BLaER1 treated with 17β-estradiol and CSF1 and Interleukin-3, amounts not matched to agents 10 nM and 100 nM (cell line): ENCODE results near the gene CYB5R3.

Experiments
- H3K27ac ChIP-seq, 11 experiments: shearing (Covaris generic); formaldehyde crosslinking; 2 replicates each; pipeline ENCODE4 v1.8.1; 2022
- H3K27me3 ChIP-seq, 11 experiments: shearing (Covaris generic); formaldehyde crosslinking; 2 replicates each; pipeline ENCODE4 v1.8.1; 2022
- H3K36me3 ChIP-seq, 11 experiments: shearing (Covaris generic); formaldehyde crosslinking; 2 replicates each; pipeline ENCODE4 v1.8.1; 2022
- H3K4me1 ChIP-seq, 10 experiments: shearing (Covaris generic); formaldehyde crosslinking; 2 replicates each; pipeline ENCODE4 v1.8.1; 2022
- H3K4me2 ChIP-seq, 11 experiments: shearing (Covaris generic); formaldehyde crosslinking; 2 replicates each; pipeline ENCODE4 v1.8.1; 2022
- H3K4me3 ChIP-seq, 10 experiments: shearing (Covaris generic); formaldehyde crosslinking; 2 replicates each; pipeline ENCODE4 v1.8.1; 2022
- H3K9ac ChIP-seq, 11 experiments: shearing (Covaris generic); formaldehyde crosslinking; 2 replicates each; pipeline ENCODE4 v1.8.1; 2022
- H3K9me3 ChIP-seq, 11 experiments: shearing (Covaris generic); formaldehyde crosslinking; replicated peaks in 1 of 11; 2 replicates each; pipeline ENCODE4 v1.8.1; 2022
- H4K20me1 ChIP-seq, 11 experiments: shearing (Covaris generic); formaldehyde crosslinking; 2 replicates each; pipeline ENCODE4 v1.8.1; 2022
- Cebpa-rat ChIP-seq, 11 experiments: shearing (Covaris generic); IDR thresholded peaks; 2 replicates each; pipeline ENCODE4 v1.8.1; 2022

CYB5R3 gene

DNA sequence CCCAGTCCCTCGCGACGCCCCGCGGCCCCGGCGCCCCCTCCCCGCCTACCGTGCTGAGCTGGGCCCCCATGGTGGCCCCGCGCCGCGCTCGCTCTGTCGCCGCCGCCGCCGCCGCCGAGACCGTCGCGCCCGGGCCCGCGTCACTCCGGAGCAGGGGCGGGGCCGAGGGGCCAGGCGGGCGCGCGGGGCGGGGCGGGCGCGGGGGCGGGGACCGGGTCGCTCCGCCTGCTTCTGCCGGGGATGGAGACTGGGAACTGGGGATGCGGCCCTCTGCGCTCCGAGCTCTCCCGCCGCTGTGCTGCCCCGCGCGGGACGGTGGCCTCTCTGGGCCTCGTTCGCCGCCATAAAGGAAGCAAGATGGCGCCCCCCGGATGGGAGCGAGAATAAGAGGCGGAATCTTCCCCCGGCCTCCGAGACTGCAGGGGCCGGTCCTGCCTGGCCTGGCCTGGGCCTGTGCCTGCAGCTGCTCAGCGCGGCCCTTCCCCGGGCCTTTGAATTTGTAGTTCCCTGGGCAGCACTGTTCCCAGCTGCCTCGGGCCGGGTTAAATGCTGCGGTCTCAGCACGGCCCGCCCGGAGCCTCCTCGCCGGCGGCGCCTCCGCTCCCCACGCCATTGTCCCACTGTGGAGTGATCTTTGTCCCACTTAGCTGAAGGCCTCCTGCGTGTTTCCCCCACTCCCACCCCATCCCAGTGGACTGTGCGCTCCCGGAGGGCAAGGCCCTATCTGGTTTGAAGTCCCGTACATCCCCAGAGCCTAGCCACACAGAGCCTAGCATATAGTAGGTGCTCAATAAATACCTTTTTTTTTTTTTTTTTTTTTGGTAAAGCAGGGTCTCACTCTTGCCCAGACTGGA lies at the start of gene CYB5R3:
Gene CYB5R3, minus strand, starts transcription at position 147 of the 854 bp plus-strand sequence. Its CDS starts 77 bp downstream, at position 70.
- no peak for TF ChIP-seq Cebpa-rat (IDR thresholded peaks at IDR 0.05)
- H3K4me3 ChIP-seq = peak within 1 kb of the TSS; percentile 88 to 97 (median 90)
- peak within 1 kb of the TSS; percentile 68 to 94 (median 89) for H3K27ac ChIP-seq
- H3K9ac ChIP-seq = peak within 1 kb of the TSS; percentile 86 to 93 (median 90)
- H3K36me3 ChIP-seq = no peaks in the 10 kb centered on the region
- no peaks in the 10 kb centered on the region for H3K9me3 ChIP-seq
- H3K27me3 ChIP-seq = no peaks in the 10 kb centered on the region
- H4K20me1 ChIP-seq = peaks cover 39 to 45% (median 44%) of the 10 kb centered on the region in 11 experiments; a peak in 21 of 22 replicates
- H3K4me1 ChIP-seq = peaks cover 43 to 57% (median 49%) of the 10 kb centered on the region in 10 experiments
- H3K4me2 ChIP-seq = peak within 1 kb of the TSS; percentile 86 to 99 (median 96)

DNA sequence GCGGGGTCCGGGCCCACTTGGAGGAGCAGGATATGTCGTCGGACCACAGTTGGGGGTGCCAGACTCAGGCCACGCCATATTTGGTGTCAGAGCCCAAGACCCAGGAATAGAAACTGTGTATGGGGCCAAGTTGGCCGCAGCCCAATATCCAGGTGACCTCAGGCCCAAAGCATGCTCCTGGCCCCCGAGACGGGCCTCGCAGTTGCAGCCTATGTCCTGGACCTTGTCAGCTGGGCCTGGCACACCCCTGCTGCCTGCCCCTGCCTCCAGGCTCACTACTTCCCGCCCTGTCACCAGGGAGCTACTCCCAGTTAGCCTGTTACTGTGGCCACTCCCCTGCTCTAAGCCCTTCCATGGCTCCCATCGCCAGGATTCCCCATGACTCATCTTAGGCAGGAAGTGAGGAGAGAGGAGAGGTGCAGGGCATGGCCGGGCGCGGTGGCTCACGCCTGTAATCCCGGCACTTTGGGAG lies 48.4 kb upstream of the CYB5R3 start:
- Histone ChIP-seq H3K9ac (no peak overlapping the region), H3K36me3 (no peaks in the 10 kb centered on the region), H4K20me1 (no peaks in the 10 kb centered on the region; a peak in 1 of 22 replicates), H3K4me3 (no peak overlapping the region), H3K27me3 (no peaks in the 10 kb centered on the region), H3K4me2 (no peak overlapping the region; a peak in 1 of 22 replicates), H3K27ac (no peak overlapping the region), H3K9me3 (no peaks in the 10 kb centered on the region), H3K4me1 (peaks cover 8 to 57% (median 47%) of the 10 kb centered on the region in 10 experiments)
- TF ChIP-seq Cebpa-rat (IDR thresholded peaks at IDR 0.05) = no peak

DNA sequence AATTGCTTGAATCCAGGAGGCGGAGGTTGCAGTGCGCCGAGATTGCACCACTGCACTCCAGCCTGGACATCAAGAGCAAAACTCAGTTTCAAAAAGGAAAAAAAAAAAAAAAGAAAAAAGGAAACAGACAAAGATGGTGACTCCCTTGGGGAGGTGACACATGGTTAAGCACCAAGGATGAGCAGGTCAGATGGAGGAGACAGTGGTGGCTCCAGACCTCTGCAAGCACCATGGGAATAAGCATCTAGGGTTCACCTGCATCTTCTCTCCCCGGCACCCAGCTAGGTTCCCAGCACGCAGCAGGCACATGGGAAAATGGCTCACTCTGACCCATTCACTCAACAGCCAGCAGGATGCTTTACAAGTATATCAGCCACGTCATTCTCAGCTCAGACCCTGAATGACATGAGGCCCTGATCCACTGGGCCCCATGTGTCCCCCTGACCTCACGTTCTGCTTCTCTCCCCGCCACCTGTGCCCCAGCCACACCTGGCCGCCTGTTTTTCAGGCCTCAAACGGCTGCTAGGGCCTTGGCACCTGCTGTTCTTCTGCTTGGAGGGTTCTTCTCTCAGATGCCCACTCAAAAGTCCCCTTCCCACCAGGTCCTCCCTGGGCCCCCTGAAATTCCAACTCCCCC lies 47.3 kb upstream of the CYB5R3 start:
- Histone ChIP-seq H3K9me3 (no peaks in the 10 kb centered on the region), H3K27ac (no peak overlapping the region), H4K20me1 (no peaks in the 10 kb centered on the region; a peak in 1 of 22 replicates), H3K9ac (no peak overlapping the region; a peak in 1 of 22 replicates), H3K4me3 (no peak overlapping the region), H3K36me3 (no peaks in the 10 kb centered on the region), H3K4me2 (peak overlapping the region in 9 of 11 experiments; percentile 34 to 72 (median 67); a peak in 17 of 22 replicates), H3K4me1 (peaks cover 17 to 68% (median 58%) of the 10 kb centered on the region in 10 experiments), H3K27me3 (peaks cover 0 to 6% (median 0%) of the 10 kb centered on the region in 11 experiments; a peak in 2 of 22 replicates)
- peak in 1 of 11 experiments; percentile 32; a peak in 1 of 22 replicates for TF ChIP-seq Cebpa-rat (IDR thresholded peaks at IDR 0.05)

DNA sequence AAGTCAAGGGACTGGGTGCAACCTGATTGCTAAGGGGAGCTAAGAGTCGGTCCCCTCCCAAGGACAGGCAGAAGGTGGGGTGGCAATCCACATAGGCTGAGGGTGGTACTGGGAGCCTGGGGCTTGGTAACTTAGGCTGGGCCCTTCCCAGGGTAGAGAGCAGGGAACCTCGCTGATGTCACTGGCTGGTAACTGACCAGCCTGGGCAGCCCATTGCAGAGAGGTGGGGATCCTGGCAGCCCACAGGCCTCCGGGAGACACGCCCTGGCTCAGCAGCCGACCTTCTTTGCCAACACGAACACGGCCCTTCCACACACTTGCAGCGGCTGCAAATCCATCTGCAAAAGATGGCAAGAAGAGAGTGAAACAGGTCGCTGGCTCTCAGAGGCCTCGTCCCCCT lies 46.1 kb upstream of the CYB5R3 start:
- TF ChIP-seq Cebpa-rat (IDR thresholded peaks at IDR 0.05) = no peak
- peak overlapping the region in 8 of 11 experiments; percentile 34 to 72 (median 67); a peak in 16 of 22 replicates for H3K4me2 ChIP-seq
- peak overlapping the region in 2 of 11 experiments; percentile 17 to 36; a peak in 1 of 22 replicates for H3K27ac ChIP-seq

DNA sequence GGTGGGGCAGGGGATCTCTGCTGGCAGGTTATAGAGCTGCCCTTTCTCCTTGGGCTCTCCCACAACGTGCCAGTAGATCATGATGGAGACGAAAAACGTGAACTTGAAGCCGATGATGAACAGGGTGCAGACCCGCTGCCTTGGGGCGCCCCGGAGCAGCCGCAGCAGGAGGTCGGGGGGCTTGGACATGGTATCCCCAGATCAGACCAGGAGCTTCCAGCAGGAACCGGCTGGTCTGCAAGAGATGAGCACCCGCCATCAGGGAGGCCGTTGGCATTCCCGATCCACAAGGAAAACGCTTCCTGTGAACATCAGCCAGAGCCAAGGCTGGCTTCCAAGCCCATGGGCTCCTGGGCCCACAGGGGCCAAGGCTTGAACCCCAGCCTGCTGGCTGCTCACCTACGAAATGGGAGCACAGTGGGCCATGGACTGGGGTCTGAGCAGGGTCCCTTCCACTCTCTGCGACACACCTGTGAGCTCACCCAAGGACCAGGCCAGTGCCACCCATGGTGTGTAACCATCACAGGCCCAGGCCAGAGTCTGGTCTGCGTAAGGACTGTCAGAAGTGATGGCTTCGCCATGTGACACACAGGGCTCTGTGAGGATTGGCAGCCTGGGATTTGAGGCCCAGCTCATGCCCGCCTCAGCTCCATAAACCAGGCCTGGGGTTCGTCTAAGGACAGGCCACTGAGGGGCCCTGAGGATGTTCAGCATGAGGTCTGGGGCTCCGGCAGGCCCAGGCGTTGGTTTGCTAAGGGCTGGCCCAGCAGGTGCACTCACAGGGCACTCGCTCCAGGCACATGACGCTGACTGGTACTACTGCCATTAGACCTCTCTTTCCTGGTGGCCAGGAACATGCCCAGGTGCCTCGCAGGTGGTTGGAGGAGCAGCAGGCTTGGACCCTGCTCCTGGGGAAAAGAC lies 44.8 kb upstream of the CYB5R3 start:
- H3K27me3 ChIP-seq = peaks cover 0 to 6% (median 0%) of the 10 kb centered on the region in 11 experiments; a peak in 2 of 22 replicates
- no peak overlapping the region for H3K9ac ChIP-seq
- TF ChIP-seq Cebpa-rat (IDR thresholded peaks at IDR 0.05) = no peak
- peaks cover 19 to 85% (median 77%) of the 10 kb centered on the region in 10 experiments for H3K4me1 ChIP-seq
- H3K4me2 ChIP-seq = peak overlapping the region in 7 of 11 experiments; percentile 25 to 72 (median 61); a peak in 14 of 22 replicates
- no peak overlapping the region for H3K27ac ChIP-seq
- H3K9me3 ChIP-seq = no peaks in the 10 kb centered on the region
- H4K20me1 ChIP-seq = no peaks in the 10 kb centered on the region; a peak in 1 of 22 replicates
- H3K36me3 ChIP-seq = no peaks in the 10 kb centered on the region
- no peak overlapping the region for H3K4me3 ChIP-seq

More for the DNA sequence above, 46.1 kb upstream of the CYB5R3 start:
- peaks cover 0 to 6% (median 0%) of the 10 kb centered on the region in 11 experiments; a peak in 2 of 22 replicates for H3K27me3 ChIP-seq
- H3K4me3 ChIP-seq = no peak overlapping the region
- no peaks in the 10 kb centered on the region; a peak in 1 of 22 replicates for H4K20me1 ChIP-seq
- H3K36me3 ChIP-seq = no peaks in the 10 kb centered on the region
- 0 out of 22 replicates have a peak overlapping the region, but pooled peaks of 1 of the 11 experiments have one; percentile 18 for H3K9ac ChIP-seq
- H3K4me1 ChIP-seq = peaks cover 17 to 76% (median 64%) of the 10 kb centered on the region in 10 experiments
- no peaks in the 10 kb centered on the region for H3K9me3 ChIP-seq

DNA sequence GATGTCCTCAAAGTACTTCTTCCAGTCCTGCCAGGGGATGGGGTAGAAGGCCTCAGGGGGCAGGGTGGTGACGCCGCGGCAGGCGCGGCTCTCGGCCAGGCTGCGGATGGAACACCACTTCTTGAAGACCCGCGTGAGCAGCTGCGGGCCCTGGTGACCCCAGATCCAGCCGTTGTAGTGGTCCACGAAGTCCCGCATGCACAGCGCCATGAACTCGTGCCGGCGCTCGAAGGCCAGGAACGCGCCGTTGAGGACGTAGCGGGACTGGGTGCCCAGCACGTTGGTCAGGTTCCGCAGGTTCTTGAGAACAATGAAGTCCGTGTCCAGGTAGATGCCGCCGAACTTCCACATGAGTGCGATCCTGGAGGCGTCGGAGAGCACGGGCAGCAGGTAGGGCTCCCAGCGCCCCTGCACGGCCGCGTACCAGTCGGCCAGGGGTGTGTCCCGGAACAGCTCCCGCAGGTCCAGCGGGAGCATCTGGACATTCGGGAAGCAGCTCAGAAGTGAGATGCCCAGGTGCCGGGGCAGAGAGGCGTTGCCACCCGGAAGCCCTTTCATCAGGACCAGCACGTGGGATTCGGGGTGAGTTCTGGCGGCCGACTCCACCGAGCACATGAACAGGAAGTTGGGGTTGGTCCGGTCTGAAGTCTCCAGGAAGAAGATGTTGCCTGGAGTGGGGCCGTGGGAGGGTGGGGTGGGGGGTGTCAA lies 44.0 kb upstream of the CYB5R3 start:
- Histone ChIP-seq H3K4me1 (peaks cover 27 to 93% (median 85%) of the 10 kb centered on the region in 10 experiments), H3K9ac (peak overlapping the region in 5 of 11 experiments; percentile 43 to 71 (median 60); a peak in 8 of 22 replicates), H3K27ac (peak overlapping the region in 8 of 11 experiments; percentile 62 to 79 (median 66); a peak in 14 of 22 replicates), H3K4me3 (no peak overlapping the region), H3K4me2 (peak overlapping the region; percentile 54 to 97 (median 84); a peak in 21 of 22 replicates), H3K27me3 (peaks cover 0 to 6% (median 0%) of the 10 kb centered on the region in 11 experiments; a peak in 2 of 22 replicates), H3K9me3 (no peaks in the 10 kb centered on the region), H3K36me3 (no peaks in the 10 kb centered on the region), H4K20me1 (no peaks in the 10 kb centered on the region; a peak in 1 of 22 replicates)
- TF ChIP-seq Cebpa-rat (IDR thresholded peaks at IDR 0.05) = no peak

DNA sequence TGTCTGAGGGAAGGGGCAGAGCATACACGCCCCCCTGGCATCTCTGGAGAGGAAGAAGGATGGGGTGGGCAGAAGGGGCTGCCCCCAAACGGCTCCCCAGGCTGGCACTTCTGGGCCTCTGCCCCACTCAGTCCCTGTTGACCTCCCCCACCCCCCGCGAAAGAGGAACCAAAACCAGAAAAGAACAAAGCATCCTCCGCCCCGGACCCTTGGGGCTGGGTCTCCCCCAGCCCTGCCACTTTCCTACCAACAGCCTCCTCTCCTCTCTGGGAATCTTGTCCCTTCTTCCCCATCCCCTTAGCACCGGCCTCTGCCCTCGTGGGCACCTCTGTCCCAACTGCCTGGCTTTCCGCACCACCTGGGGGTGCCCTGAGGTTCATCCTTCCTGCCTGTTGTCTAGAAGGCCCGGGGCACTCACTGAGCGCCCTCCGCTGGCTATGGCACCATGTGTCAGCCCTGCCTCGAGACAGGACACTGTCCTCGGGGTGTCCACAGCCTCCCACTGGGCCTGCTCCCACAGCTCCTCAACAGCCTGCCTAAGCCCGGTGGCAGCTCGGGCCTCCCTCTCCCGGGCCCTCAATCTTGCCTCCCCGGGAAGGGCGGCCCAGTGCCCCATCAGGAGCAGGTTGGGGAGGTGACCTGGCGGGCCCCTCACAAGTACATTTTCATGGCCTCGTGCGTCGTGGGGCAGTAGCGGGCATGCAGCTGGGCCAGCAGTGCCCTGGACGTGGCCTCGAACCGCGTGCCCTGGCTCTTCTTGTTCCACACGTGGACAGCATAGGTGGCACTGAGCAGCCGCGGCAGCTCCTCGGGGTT lies 43.3 kb upstream of the CYB5R3 start:
- TF ChIP-seq Cebpa-rat (IDR thresholded peaks at IDR 0.05) = no peak
- peaks cover 0 to 6% (median 0%) of the 10 kb centered on the region in 11 experiments; a peak in 2 of 22 replicates for H3K27me3 ChIP-seq
- H3K9me3 ChIP-seq = no peaks in the 10 kb centered on the region
- peak overlapping the region in 9 of 11 experiments; percentile 28 to 79 (median 63); a peak in 18 of 22 replicates for H3K27ac ChIP-seq
- H3K36me3 ChIP-seq = no peaks in the 10 kb centered on the region
- peak overlapping the region in 3 of 10 experiments; percentile 25 to 43 (median 29); a peak in 2 of 20 replicates for H3K4me3 ChIP-seq
- no peaks in the 10 kb centered on the region; a peak in 1 of 22 replicates for H4K20me1 ChIP-seq
- H3K4me2 ChIP-seq = peak overlapping the region; percentile 54 to 97 (median 84)
- peak overlapping the region in 9 of 11 experiments; percentile 33 to 71 (median 59); a peak in 17 of 22 replicates for H3K9ac ChIP-seq
- H3K4me1 ChIP-seq = peaks cover 34 to 98% (median 91%) of the 10 kb centered on the region in 10 experiments
